Measurements from ENCODE around the gene TMEM184A. TPM values are rescaled to one million over a fixed set of nuclear protein-coding genes. Genes with fewer than 3 reads are reported as not detected.
A peak's percentile ranks its signal among the peaks of the same experiment; 100 is the strongest.

The TMEM184A gene
- total and polyA plus RNA-seq, 10 of the 15 experiments (the other 5 are each of a cell fraction or from before 2014, with no cell fraction given) = 0.04 to 0.15 TPM; not detected in 8

GRCh38 chr7:1532456-1533254 is 23.4 kb downstream of the TMEM184A start (continued):
- TF ChIP-seq, protein P1, sequence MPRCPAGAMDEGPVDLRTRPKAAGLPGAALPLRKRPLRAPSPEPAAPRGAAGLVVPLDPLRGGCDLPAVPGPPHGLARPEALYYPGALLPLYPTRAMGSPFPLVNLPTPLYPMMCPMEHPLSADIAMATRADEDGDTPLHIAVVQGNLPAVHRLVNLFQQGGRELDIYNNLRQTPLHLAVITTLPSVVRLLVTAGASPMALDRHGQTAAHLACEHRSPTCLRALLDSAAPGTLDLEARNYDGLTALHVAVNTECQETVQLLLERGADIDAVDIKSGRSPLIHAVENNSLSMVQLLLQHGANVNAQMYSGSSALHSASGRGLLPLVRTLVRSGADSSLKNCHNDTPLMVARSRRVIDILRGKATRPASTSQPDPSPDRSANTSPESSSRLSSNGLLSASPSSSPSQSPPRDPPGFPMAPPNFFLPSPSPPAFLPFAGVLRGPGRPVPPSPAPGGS (IDR thresholded peaks at IDR 0.05; ENCODE audit: borderline replicate concordance, insufficient read depth, low read depth, low read length, poor library complexity, severe bottlenecking) = no peak
- TF ChIP-seq HSF1 (IDR thresholded peaks at IDR 0.05; ENCODE audit: low read depth, low read length) = no peak
- no peak for TF ChIP-seq STAT1 (conservative IDR thresholded peaks at IDR 0.05)
- TF ChIP-seq MAX (IDR thresholded peaks at IDR 0.05; ENCODE audit: low read depth, low read length) = no peak
- no peak for TF ChIP-seq ZNF207 (IDR thresholded peaks at IDR 0.05; ENCODE audit: borderline replicate concordance)
- TF ChIP-seq FOS (IDR thresholded peaks at IDR 0.05; ENCODE audit: borderline replicate concordance, extremely low read depth, insufficient read length) = no peak
- no peak for TF ChIP-seq NFXL1 (IDR thresholded peaks at IDR 0.05; ENCODE audit: borderline replicate concordance)
- no peak for TF ChIP-seq PAX8 (IDR thresholded peaks at IDR 0.05)
- TF ChIP-seq RAD21 (IDR thresholded peaks at IDR 0.05; ENCODE audit: insufficient read depth, low read depth, low read length) = no peak
- no peak for TF ChIP-seq TCF3 (IDR thresholded peaks at IDR 0.05; ENCODE audit: borderline replicate concordance, insufficient read depth, low read depth, low read length)
- no peak for TF ChIP-seq HCFC1 (IDR thresholded peaks at IDR 0.05; ENCODE audit: low read length)
- TF ChIP-seq POLR2A (IDR thresholded peaks at IDR 0.05; ENCODE audit: low read depth, low read length) = peak; percentile 47
- TF ChIP-seq SKIL (IDR thresholded peaks at IDR 0.05; ENCODE audit: low read depth, poor library complexity, severe bottlenecking) = no peak
- no peak for TF ChIP-seq EGR1 (IDR thresholded peaks at IDR 0.05; ENCODE audit: borderline replicate concordance in 1 of 2, low read depth in 2 of 2, low read length in 2 of 2)

All from GM12878 (cell line).